ENCODE results near the gene C1orf21. TPM values are rescaled to one million over a fixed set of nuclear protein-coding genes. Genes with fewer than 3 reads are reported as not detected.

The C1orf21 gene
- total RNA-seq, 2 experiments from 2014 or later = 1.9 to 2.2 TPM

DNA sequence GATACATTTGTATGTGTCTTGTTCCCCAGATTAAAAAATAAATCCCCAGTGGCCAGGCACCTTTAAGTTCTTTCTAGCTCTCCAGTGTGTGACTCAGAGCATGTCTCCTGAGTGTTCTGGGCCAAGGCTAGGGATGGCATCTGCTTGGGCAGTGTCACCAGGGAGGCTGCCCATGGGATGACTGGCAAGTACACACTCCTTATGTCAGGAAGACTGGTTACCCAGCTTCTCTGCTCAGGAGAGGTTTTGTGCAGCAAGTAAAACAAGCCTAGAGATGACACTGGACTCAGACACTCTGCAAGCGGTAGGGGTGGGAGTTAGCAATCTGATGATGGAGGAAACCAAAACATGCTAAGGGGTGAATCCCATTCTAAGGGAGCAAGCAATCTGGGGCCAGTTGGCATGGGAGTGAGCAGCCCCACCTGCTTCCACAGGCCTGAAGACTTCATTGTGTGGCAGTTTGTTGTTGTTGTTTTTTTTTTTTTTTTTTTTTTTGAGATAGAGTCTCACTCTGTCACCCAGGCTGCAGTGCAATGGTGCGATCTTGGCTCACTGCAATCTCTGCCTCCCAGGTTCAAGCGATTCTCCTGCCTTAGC, 230.7 kb downstream of the C1orf21 start:
- Mint-ChIP-seq H3K9me3 (no peaks in the 10 kb centered on the region), H3K27ac (no peak overlapping the region), H3K4me3 (no peak overlapping the region), H3K27me3 (no peaks in the 10 kb centered on the region), H3K36me3 (no peaks in the 10 kb centered on the region), H3K4me1 (ENCODE audit: low read depth) (no peaks in the 10 kb centered on the region)
- DNase-seq = no peak
- ChIA-PET CTCF (no interaction called here), POLR2A (no interaction called here)
- intact Hi-C loops (cut with micrococcal nuclease) = no loop called here

- CTCF ChIA-PET = no interaction called here
- no peak for DNase-seq
- Mint-ChIP-seq H3K27ac (no peak overlapping the region), H3K36me3 (no peaks in the 10 kb centered on the region), H3K4me1 (ENCODE audit: low read depth) (no peaks in the 10 kb centered on the region), H3K9me3 (no peaks in the 10 kb centered on the region), H3K4me3 (no peak overlapping the region), H3K27me3 (no peaks in the 10 kb centered on the region)
- POLR2A ChIA-PET = no interaction called here
- intact Hi-C loops (cut with micrococcal nuclease) = no loop called here
These were observed 232.0 kb downstream of the C1orf21 start for GRCh38 chr1:184618851-184619250.

DNA sequence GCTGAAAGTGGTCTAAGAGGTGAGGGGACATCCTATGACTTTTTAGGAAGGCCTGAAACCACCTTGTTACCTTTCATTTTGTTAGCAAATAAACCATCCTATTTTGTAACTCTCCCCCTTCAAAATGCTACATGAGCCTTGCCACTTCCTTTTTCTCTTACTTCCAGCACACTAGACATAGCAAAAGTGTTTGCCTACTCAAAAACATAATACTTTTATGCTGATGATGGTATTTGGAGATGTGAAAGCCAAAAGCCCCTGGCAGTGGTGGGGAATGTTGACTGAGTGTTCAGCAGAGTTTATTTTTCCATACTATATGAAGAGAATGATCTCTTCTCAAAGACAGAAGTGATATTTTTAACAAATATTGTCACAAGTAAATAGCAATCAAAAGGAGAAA, 233.6 kb downstream of the C1orf21 start:
- Mint-ChIP-seq H3K9me3 (no peaks in the 10 kb centered on the region), H3K36me3 (no peaks in the 10 kb centered on the region), H3K4me1 (ENCODE audit: low read depth) (no peaks in the 10 kb centered on the region), H3K4me3 (no peak overlapping the region), H3K27ac (no peak overlapping the region), H3K27me3 (no peaks in the 10 kb centered on the region)
- no peak for DNase-seq
- ChIA-PET CTCF (interaction anchor here (0.9 kb wide), 1 partner anchor 545 kb away, joined by 3 read pairs; no protein-coding TSS in a partner anchor), POLR2A (no interaction called here)
- intact Hi-C loops (cut with micrococcal nuclease) = no loop called here

GRCh38 chr1:184621260-184621659, 234.4 kb downstream of the C1orf21 start:
- Mint-ChIP-seq H3K27ac (no peak overlapping the region), H3K27me3 (peaks cover 2% of the 10 kb centered on the region), H3K4me3 (no peak overlapping the region), H3K9me3 (no peaks in the 10 kb centered on the region), H3K4me1 (ENCODE audit: low read depth) (no peaks in the 10 kb centered on the region), H3K36me3 (no peaks in the 10 kb centered on the region)
- ChIA-PET CTCF (no interaction called here), POLR2A (no interaction called here)
- intact Hi-C loops (cut with micrococcal nuclease) = loop anchor here (1.0 kb wide), 1 partner anchor 32 kb away; no protein-coding TSS in a partner anchor
- DNase-seq = no peak

GRCh38 chr1:184622136-184622823, 235.5 kb downstream of the C1orf21 start:
- intact Hi-C loops (cut with micrococcal nuclease) = no loop called here
- H3K27ac Mint-ChIP-seq = no peak overlapping the region
- no peaks in the 10 kb centered on the region for H3K4me1 Mint-ChIP-seq (ENCODE audit: low read depth)
- ChIA-PET CTCF (no interaction called here), POLR2A (no interaction called here)
- DNase-seq = no peak
- no peaks in the 10 kb centered on the region for H3K36me3 Mint-ChIP-seq
- H3K9me3 Mint-ChIP-seq = no peaks in the 10 kb centered on the region
- H3K4me3 Mint-ChIP-seq = no peak overlapping the region
- peaks cover 2% of the 10 kb centered on the region for H3K27me3 Mint-ChIP-seq

- Mint-ChIP-seq H3K4me1 (ENCODE audit: low read depth) (no peaks in the 10 kb centered on the region), H3K27ac (no peak overlapping the region), H3K4me3 (no peak overlapping the region), H3K36me3 (no peaks in the 10 kb centered on the region), H3K27me3 (peaks cover 2% of the 10 kb centered on the region), H3K9me3 (no peaks in the 10 kb centered on the region)
- ChIA-PET POLR2A (no interaction called here), CTCF (no interaction called here)
- DNase-seq = no peak
- intact Hi-C loops (cut with micrococcal nuclease) = no loop called here
These were observed 236.6 kb downstream of the C1orf21 start for GRCh38 chr1:184623404-184623803.

DNA sequence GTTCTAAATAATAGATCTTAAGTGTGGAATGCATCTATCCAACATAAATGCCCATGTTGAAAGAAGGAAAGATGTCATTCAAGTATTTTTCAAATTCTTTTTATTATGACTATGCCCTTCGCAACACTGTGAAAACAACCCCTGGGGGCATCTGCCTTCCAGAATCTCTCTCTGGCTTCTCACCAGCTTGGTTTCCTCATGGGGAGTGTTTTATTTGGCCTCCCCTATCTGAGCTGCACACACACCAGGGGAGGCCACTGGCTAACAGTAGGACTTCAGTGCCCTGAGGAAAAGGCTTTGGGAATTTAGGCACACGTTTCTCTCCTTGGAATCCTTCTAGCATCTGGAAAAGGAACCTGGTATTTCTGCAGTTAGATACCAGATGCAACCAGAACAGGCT, 237.2 kb downstream of the C1orf21 start:
- intact Hi-C loops (cut with micrococcal nuclease) = no loop called here

DNA sequence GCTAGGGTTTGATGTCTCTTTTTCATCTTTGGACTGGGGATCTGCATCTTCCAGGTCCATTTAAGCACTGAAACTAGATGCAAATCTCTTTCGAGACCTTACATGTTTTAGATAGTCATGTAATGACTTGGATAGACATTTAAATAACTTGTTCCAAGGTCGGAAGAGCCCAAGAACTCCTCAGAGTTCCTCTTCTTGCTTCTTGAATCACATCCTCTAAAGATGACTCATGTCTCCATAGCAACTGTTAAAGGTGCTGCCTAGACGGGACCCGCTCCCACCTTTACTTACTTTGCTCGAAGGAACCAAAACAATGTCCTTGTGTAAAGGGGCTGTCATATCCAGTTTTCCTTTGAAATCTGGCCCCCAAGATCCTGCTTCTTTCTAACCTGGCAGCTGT, 237.8 kb downstream of the C1orf21 start:
- no peak for DNase-seq
- no peaks in the 10 kb centered on the region for H3K36me3 Mint-ChIP-seq
- CTCF ChIA-PET = no interaction called here
- H3K4me3 Mint-ChIP-seq = no peak overlapping the region
- no peaks in the 10 kb centered on the region for H3K4me1 Mint-ChIP-seq (ENCODE audit: low read depth)
- intact Hi-C loops (cut with micrococcal nuclease) = no loop called here
- H3K27me3 Mint-ChIP-seq = peaks cover 2% of the 10 kb centered on the region
- no peak overlapping the region for H3K27ac Mint-ChIP-seq
- POLR2A ChIA-PET = no interaction called here
- H3K9me3 Mint-ChIP-seq = no peaks in the 10 kb centered on the region

More for the DNA sequence above, 237.2 kb downstream of the C1orf21 start:
- Mint-ChIP-seq H3K4me3 (no peak overlapping the region), H3K27me3 (peaks cover 2% of the 10 kb centered on the region), H3K4me1 (ENCODE audit: low read depth) (no peaks in the 10 kb centered on the region), H3K9me3 (no peaks in the 10 kb centered on the region), H3K36me3 (no peaks in the 10 kb centered on the region), H3K27ac (no peak overlapping the region)
- DNase-seq = no peak
- ChIA-PET CTCF (no interaction called here), POLR2A (no interaction called here)

DNA sequence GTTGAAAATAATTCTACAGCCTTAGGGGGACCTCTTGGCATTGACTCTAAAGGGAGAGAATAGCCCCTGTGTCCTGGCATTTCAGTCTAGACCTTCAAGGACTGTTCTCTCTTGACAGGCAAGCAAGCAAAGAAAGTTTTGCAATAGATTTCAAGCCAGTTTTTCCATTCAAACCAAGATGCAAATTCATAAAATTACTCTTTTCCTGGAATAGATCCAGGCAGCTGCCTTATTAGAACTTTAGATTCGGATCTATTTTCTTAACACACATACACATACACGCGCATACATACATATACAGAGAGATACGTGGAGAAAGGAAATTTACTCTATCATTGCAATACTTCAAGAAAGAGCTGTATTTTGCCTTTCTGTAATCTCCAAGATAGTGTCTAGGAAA, 238.4 kb downstream of the C1orf21 start:
- no peak overlapping the region for H3K27ac Mint-ChIP-seq
- no peak overlapping the region for H3K4me3 Mint-ChIP-seq
- intact Hi-C loops (cut with micrococcal nuclease) = no loop called here
- H3K27me3 Mint-ChIP-seq = peaks cover 2% of the 10 kb centered on the region
- ChIA-PET POLR2A (no interaction called here), CTCF (no interaction called here)
- H3K4me1 Mint-ChIP-seq (ENCODE audit: low read depth) = no peaks in the 10 kb centered on the region
- DNase-seq = no peak
- no peaks in the 10 kb centered on the region for H3K9me3 Mint-ChIP-seq
- no peaks in the 10 kb centered on the region for H3K36me3 Mint-ChIP-seq

DNA sequence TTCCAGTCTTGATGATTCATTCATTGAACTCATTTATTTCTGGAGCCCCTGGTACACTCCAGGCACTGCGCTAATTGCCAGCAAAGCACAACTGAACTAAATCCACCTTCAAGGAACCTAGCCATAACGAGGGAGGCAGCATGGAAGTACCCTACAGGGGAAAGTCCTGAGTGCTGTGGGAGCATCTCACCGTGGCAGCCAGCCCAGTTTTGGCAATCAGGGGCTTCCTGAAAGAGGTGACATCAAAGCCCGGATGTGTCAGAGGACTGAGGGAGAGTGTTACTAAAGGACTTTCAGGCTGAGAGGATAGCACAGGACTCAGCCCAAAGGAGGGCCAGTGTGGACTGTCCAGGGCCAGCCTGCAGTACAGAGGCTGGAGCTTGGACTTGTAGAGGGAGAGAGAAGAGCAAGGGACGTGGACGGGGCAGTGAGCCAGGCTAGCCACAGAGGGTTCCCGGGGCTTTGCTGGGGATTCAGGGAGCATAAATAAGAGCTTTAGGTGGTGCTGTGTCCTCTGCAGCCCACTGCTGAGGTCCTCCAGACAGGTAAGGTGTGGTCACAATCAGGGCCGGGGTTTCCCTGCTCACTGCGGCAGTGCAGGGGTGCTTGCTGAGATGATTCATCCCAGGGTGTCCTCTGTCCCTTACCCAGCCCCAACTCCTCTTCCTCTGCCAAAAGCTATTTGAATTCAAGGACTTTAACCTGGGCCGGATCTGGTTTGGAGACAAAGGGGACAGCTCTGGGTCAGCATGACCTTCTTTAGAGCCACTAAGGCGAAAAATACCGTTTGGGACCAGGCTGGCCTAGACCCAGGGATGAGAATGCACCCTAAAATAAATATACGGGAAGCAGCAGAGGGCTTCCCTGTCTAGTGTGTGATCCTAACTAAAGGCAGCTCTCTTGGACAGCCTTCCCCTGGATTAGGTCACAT, 239.5 kb downstream of the C1orf21 start:
- H3K27ac Mint-ChIP-seq = no peak overlapping the region
- POLR2A ChIA-PET = no interaction called here

DNA sequence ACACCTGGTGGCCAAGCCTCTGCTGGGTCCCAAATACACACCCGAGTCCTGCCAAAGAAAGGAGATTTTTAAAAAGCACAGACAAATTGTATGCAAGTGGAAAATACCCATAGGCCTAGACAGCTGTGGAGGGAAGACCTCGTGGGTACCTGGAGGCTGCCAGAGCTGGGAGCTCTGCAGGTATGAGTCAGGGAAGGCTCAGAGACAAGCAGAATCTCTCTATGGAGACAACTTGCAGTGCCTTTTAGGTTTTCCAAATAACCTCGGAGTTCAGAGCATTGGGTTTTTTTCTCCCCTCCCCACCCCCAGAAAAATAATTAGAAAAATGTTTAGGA, 240.1 kb downstream of the C1orf21 start:
- ChIA-PET CTCF (no interaction called here), POLR2A (no interaction called here)
- no peak overlapping the region for H3K27ac Mint-ChIP-seq
- H3K27me3 Mint-ChIP-seq = peaks cover 5% of the 10 kb centered on the region
- no peak overlapping the region for H3K4me3 Mint-ChIP-seq
- H3K4me1 Mint-ChIP-seq (ENCODE audit: low read depth) = no peaks in the 10 kb centered on the region
- intact Hi-C loops (cut with micrococcal nuclease) = no loop called here
- no peaks in the 10 kb centered on the region for H3K36me3 Mint-ChIP-seq
- DNase-seq = no peak
- no peaks in the 10 kb centered on the region for H3K9me3 Mint-ChIP-seq

More for the DNA sequence above, 239.5 kb downstream of the C1orf21 start:
- CTCF ChIA-PET = no interaction called here
- Mint-ChIP-seq H3K9me3 (no peaks in the 10 kb centered on the region), H3K4me1 (ENCODE audit: low read depth) (no peaks in the 10 kb centered on the region), H3K27me3 (peaks cover 5% of the 10 kb centered on the region), H3K4me3 (no peak overlapping the region), H3K36me3 (no peaks in the 10 kb centered on the region)
- intact Hi-C loops (cut with micrococcal nuclease) = no loop called here
- DNase-seq = no peak

GRCh38 chr1:184629266-184629665, 242.4 kb downstream of the C1orf21 start:
- ChIA-PET POLR2A (no interaction called here), CTCF (no interaction called here)
- H3K27me3 Mint-ChIP-seq = peaks cover 9% of the 10 kb centered on the region
- H3K36me3 Mint-ChIP-seq = no peaks in the 10 kb centered on the region
- intact Hi-C loops (cut with micrococcal nuclease) = no loop called here
- H3K9me3 Mint-ChIP-seq = no peaks in the 10 kb centered on the region
- no peak overlapping the region for H3K27ac Mint-ChIP-seq
- H3K4me3 Mint-ChIP-seq = no peak overlapping the region
- H3K4me1 Mint-ChIP-seq (ENCODE audit: low read depth) = no peaks in the 10 kb centered on the region
- DNase-seq = no peak

- peaks cover 9% of the 10 kb centered on the region for H3K27me3 Mint-ChIP-seq
- no peaks in the 10 kb centered on the region for H3K4me1 Mint-ChIP-seq (ENCODE audit: low read depth)
- no peak overlapping the region for H3K4me3 Mint-ChIP-seq
- DNase-seq = no peak
- no peaks in the 10 kb centered on the region for H3K36me3 Mint-ChIP-seq
- ChIA-PET CTCF (no interaction called here), POLR2A (no interaction called here)
- H3K27ac Mint-ChIP-seq = no peak overlapping the region
- no peaks in the 10 kb centered on the region for H3K9me3 Mint-ChIP-seq
- intact Hi-C loops (cut with micrococcal nuclease) = no loop called here
These were observed 243.8 kb downstream of the C1orf21 start for GRCh38 chr1:184630679-184631060.
